HepG2 (cell line): Measurements from ENCODE around the gene TBC1D24. TPM values are rescaled to one million over a fixed set of nuclear protein-coding genes. Genes with fewer than 3 reads are reported as not detected.
A peak's percentile ranks its signal among the peaks of the same experiment; 100 is the strongest.

ENCODE experiments used
- ATAC-seq: fragments of 200-7000 bp; cut with Tn5 transposase; 3 replicates; pipeline ENCODE4 v1.9.1; 2020; ENCODE audit warnings: mild to moderate bottlenecking, moderate library complexity
- BruUV-seq: library from RNA; stranded (reverse); fragments of 400-500 nt; replicated peaks from 2 replicates; lab custom pipeline; 2021; lab: Mats Ljungman, UMichigan
- CTCF ChIA-PET: fragments of 300-600 bp; formaldehyde crosslinking; extraction: SDS; loops from one replicate; lab custom pipeline; 2021; ENCODE audit warnings: low total read pairs, inconsistent platforms, low intra/inter-chr PET ratio; lab: Yijun Ruan, JAX
- POLR2A ChIA-PET: fragments of 350-600 bp; sonication (Branson Sonifier 250); formaldehyde crosslinking; loops from one replicate; lab custom pipeline; 2020; ENCODE audit warnings: antibody characterized with exemption, inconsistent platforms; lab: Yijun Ruan, JAX
- DNase-seq: peaks from one replicate; pipeline ENCODE4 v3.0.0-alpha.2; 2015; ENCODE audit warnings: low spot score
- FAIRE-seq: peaks from 3 replicates; lab custom pipeline; 2011; peaks lifted over from hg19 to GRCh38; lab: Jason Lieb, UNC
- H2AFZ ChIP-seq: one replicate; pipeline ENCODE4 v1.6.1; 2011; ENCODE audit warnings: low read length, inconsistent platforms
- H3K27ac ChIP-seq: fragments of 300-600 bp; 3 replicates; pipeline ENCODE4 v1.8.0; 2011; ENCODE audit warnings: mixed run types, mild to moderate bottlenecking, mixed read lengths, low read length, inconsistent platforms; ENCODE audit not compliant: insufficient read depth; ENCODE audit errors: extremely low read length
- H3K27me3 ChIP-seq, 2 experiments: fragments of 200-600 bp in 1 of 2; 2 replicates in 1 of 2; 3 replicates in 1 of 2; pipeline versions ENCODE4 v1.6.0 to v1.8.0; 2011; ENCODE audit warnings: low read length in 2 of 2, mild to moderate bottlenecking in 2 of 2, moderate library complexity in 2 of 2, inconsistent platforms in 1 of 2; ENCODE audit not compliant: insufficient read depth in 2 of 2, control insufficient read depth in 1 of 2
- H3K36me3 ChIP-seq, 2 experiments: fragments of 200-600 bp in 1 of 2; replicated peaks in 1 of 2; 2 replicates in 1 of 2; 3 replicates in 1 of 2; pipeline versions ENCODE4 v1.5.1 to v1.8.0; 2011; ENCODE audit warnings: low read length in 2 of 2, inconsistent platforms in 1 of 2; ENCODE audit not compliant: insufficient read depth in 2 of 2, control insufficient read depth in 1 of 2
- H3K4me1 ChIP-seq: 2 replicates; pipeline ENCODE4 v1.5.1; 2012; ENCODE audit warnings: low read length, inconsistent platforms; ENCODE audit not compliant: insufficient read depth
- H3K4me2 ChIP-seq: 2 replicates; pipeline ENCODE4 v1.6.0; 2011; ENCODE audit warnings: low read depth, low read length, inconsistent platforms
- H3K4me3 ChIP-seq, 3 experiments: fragments of 200-600 bp in 1 of 3; sonication (generic), shearing (Covaris generic) in 1 of 3; replicated peaks in 1 of 3; 2 replicates each; pipeline ENCODE4 v1.5.1; 2011 to 2016; ENCODE audit warnings: low read length in 3 of 3, inconsistent platforms in 2 of 3, low read depth in 2 of 3, mild to moderate bottlenecking in 2 of 3, control low read depth in 1 of 3, mixed read lengths in 1 of 3; ENCODE audit not compliant: insufficient read depth in 1 of 3
- H3K79me2 ChIP-seq: one replicate; pipeline ENCODE4 v1.6.1; 2011; ENCODE audit warnings: low read length, inconsistent platforms; ENCODE audit not compliant: insufficient read depth
- H3K9ac ChIP-seq: 2 replicates; pipeline ENCODE4 v1.6.0; 2011; ENCODE audit warnings: mild to moderate bottlenecking, low read depth, low read length, inconsistent platforms; ENCODE audit not compliant: insufficient read depth
- H3K9me3 ChIP-seq: 2 replicates; pipeline ENCODE4 v1.5.1; 2012; ENCODE audit warnings: mild to moderate bottlenecking, low read length
- H4K20me1 ChIP-seq: 2 replicates; pipeline ENCODE4 v1.6.0; 2011; ENCODE audit warnings: inconsistent platforms, mild to moderate bottlenecking, low read length, moderate library complexity; ENCODE audit not compliant: insufficient read depth
- CBX5 ChIP-seq: sonication (generic); formaldehyde crosslinking; IDR thresholded peaks from 2 replicates; pipeline ENCODE4 v1.4.0; 2020; ENCODE audit warnings: missing genetic modification reagents, borderline replicate concordance
- FOXK2 ChIP-seq: fragments of 450-650 bp; IDR thresholded peaks from 2 replicates; pipeline ENCODE4 v1.6.1; 2016
- HES4 ChIP-seq: sonication (generic); formaldehyde crosslinking; IDR thresholded peaks from 2 replicates; pipeline ENCODE4 v1.9.0; 2021; ENCODE audit warnings: mild to moderate bottlenecking, missing genetic modification reagents, borderline replicate concordance
- IRF2 ChIP-seq: IDR thresholded peaks from 2 replicates; pipeline ENCODE4 v1.6.1; 2018; ENCODE audit warnings: missing genetic modification reagents, missing compliant biosample characterization
- KMT2B ChIP-seq: IDR thresholded peaks from 2 replicates; pipeline ENCODE4 v1.6.1; 2016; ENCODE audit warnings: missing genetic modification reagents, missing compliant biosample characterization
- MAFK ChIP-seq, 2 experiments: IDR thresholded peaks in 1 of 2; conservative IDR thresholded peaks in 1 of 2; 2 replicates each; pipeline ENCODE4 v1.6.1; 2011; ENCODE audit warnings: improper control_type of control experiment in 2 of 2, low read length in 2 of 2
- MATR3 ChIP-seq: sonication (generic); formaldehyde crosslinking; IDR thresholded peaks from 2 replicates; pipeline ENCODE4 v1.4.0; 2020; ENCODE audit warnings: missing genetic modification reagents
- MEIS2 ChIP-seq: sonication (generic); formaldehyde crosslinking; IDR thresholded peaks from 2 replicates; pipeline ENCODE4 v1.9.0; 2021; ENCODE audit warnings: mild to moderate bottlenecking, missing genetic modification reagents
- PCBP2 ChIP-seq: fragments of 200-400 bp; formaldehyde crosslinking; optimal IDR thresholded peaks from 2 replicates; pipeline ENCODE3; 2018; ENCODE audit warnings: low read length, low read depth; ENCODE audit not compliant: poor library complexity, severe bottlenecking
- PRMT3 ChIP-seq: sonication (generic); formaldehyde crosslinking; IDR thresholded peaks from 2 replicates; pipeline ENCODE4 v1.8.1; 2022; ENCODE audit warnings: low read depth, mild to moderate bottlenecking, moderate library complexity, missing genetic modification reagents, borderline replicate concordance
- SMARCE1 ChIP-seq: fragments of 450-650 bp; IDR thresholded peaks from 2 replicates; pipeline ENCODE4 v1.6.1; 2017; ENCODE audit warnings: borderline replicate concordance
- SOX13 ChIP-seq, 3 experiments: fragments of 450-650 bp in 1 of 3; sonication (generic) in 1 of 3; formaldehyde crosslinking in 1 of 3; IDR thresholded peaks in 2 of 3; conservative IDR thresholded peaks in 1 of 3; 2 replicates each; pipeline versions ENCODE4 v1.5.0 to v1.6.1; 2016 to 2020; ENCODE audit warnings: antibody characterized with exemption in 1 of 3, mild to moderate bottlenecking in 1 of 3, missing compliant biosample characterization in 1 of 3, missing genetic modification reagents in 1 of 3, moderate library complexity in 1 of 3
- ZNF567 ChIP-seq: sonication (generic); formaldehyde crosslinking; IDR thresholded peaks from 2 replicates; pipeline ENCODE4 v1.8.1; 2023; ENCODE audit warnings: mild to moderate bottlenecking, missing genetic modification reagents, borderline replicate concordance
- WGBS: methylation state at CpG from one replicate; pipeline ENCODE4 v1.1.6; 2017; ENCODE audit warnings: low lambda C conversion rate; 5-methylcytosine and 5-hydroxymethylcytosine counted together
- in situ Hi-C: cut with HindIII; loops from 2 replicates; pipeline ENCODE4 v1.10.0; 2017; ENCODE audit warnings: low pct_unique_long_range_greater_than_20kb; ENCODE audit not compliant: extremely low pct_ligation_motif_present
- intact Hi-C: fragments of 100-400 bp; cut with micrococcal nuclease; formaldehyde crosslinking; loops from one replicate; pipeline ENCODE4 v1.10.0; 2022; ENCODE audit not compliant: unreplicated experiment
- polyA plus RNA-seq, 8 experiments: library from polyadenylated mRNA; depleted of rRNA in 3 of 8; stranded (reverse) in 7 of 8; unstranded in 1 of 8; fragments of >200 nt; fragmentation: Illumina TruSeq in 4 of 8; extraction: Trizol in 4 of 8; gene quantifications; 2 replicates each; pipeline versions ENCODE4 v1.2.1 to v1.2.3, GENCODE V29; 2011 to 2016; ENCODE audit warnings: low read depth in 4 of 8, missing spikeins in 1 of 8, mixed read lengths in 1 of 8; ENCODE audit not compliant: insufficient read depth in 1 of 8
- total RNA-seq, 5 experiments: library from RNA; depleted of rRNA; stranded (reverse); fragments of >200 nt; fragmentation: Illumina TruSeq; extraction: Trizol; gene quantifications; 2 replicates each; pipeline ENCODE4 v1.2.3, GENCODE V29; 2016; ENCODE audit warnings: low read depth in 1 of 5
- TF ChIP-seq, protein P1 (sequence below): sonication (generic); formaldehyde crosslinking; IDR thresholded peaks from 2 replicates; pipeline ENCODE4 v1.5.0; 2020; ENCODE audit warnings: missing genetic modification reagents, mild to moderate bottlenecking, borderline replicate concordance
- TF ChIP-seq, protein P2 (sequence below): sonication (generic); formaldehyde crosslinking; IDR thresholded peaks from 2 replicates; pipeline ENCODE4 v1.8.1; 2023; ENCODE audit warnings: missing genetic modification reagents, mild to moderate bottlenecking, borderline replicate concordance
- TF ChIP-seq, protein P3 (sequence below): sonication (generic); formaldehyde crosslinking; IDR thresholded peaks from 2 replicates; pipeline ENCODE4 v1.4.0; 2020; ENCODE audit warnings: mild to moderate bottlenecking, missing genetic modification reagents

TBC1D24 gene
- total and polyA plus RNA-seq, 2 of the 13 experiments (the other 11 are each of a cell fraction or from before 2014, with no cell fraction given): 7.7 to 13.7 TPM

DNA sequence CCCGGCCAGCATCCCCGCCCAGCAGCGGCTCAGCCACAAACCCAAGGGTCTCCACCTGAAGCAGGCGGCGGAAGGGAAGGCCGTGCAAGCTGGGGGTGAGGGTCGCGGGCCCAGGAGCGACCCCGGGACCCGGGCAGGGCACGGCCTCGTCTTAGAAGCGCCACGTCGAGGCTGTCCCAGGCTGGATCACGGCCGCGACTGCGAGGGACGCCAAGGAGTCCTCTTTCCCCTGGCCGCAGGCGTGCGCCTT lies 46.2 kb upstream of the TBC1D24 start:
- peaks cover 10 to 28% of the 10 kb centered on the region in 2 experiments for H3K27me3 ChIP-seq
- ATAC-seq: no peak
- peaks cover 28% of the 10 kb centered on the region for H3K4me1 ChIP-seq
- H3K36me3 ChIP-seq: peaks cover 7 to 18% of the 10 kb centered on the region in 2 experiments
- no peak overlapping the region for H2AFZ ChIP-seq
- H3K9me3 ChIP-seq: no peaks in the 10 kb centered on the region
- no TSS peak for BruUV-seq
- intact Hi-C loops (loop anchor here (5.0 kb wide), 1 partner anchor 86 kb away; the partner anchor contains the start of gene ABCA3), in situ Hi-C loops (loop anchor here (5.0 kb wide), 1 partner anchor 74 kb away; no protein-coding TSS in a partner anchor)
- H3K4me2 ChIP-seq: peak overlapping the region; percentile 84
- POLR2A ChIA-PET: no interaction called here
- H3K79me2 ChIP-seq: peaks cover 15% of the 10 kb centered on the region
- H3K4me3 ChIP-seq: peak overlapping the region; percentile 21 to 73 (median 60); a peak in 5 of 6 replicates
- CTCF ChIA-PET: interaction anchor here (3.1 kb wide), 1 partner anchor 88 kb away, joined by 11 read pairs; the partner anchor contains the start of gene ABCA3
- peak overlapping the region; percentile 70 for H3K9ac ChIP-seq
- peak overlapping the region; percentile 34 for H3K27ac ChIP-seq
- no peak for FAIRE-seq
- DNase-seq: no peak
- no peaks in the 10 kb centered on the region for H4K20me1 ChIP-seq
- 55% methylated on average over 4 of the region's 24 CpGs for WGBS
- TF ChIP-seq IRF2 (no peak), SOX13 (IDR thresholded peaks at IDR 0.05) (no peak), SOX13 (CRISPR knock-in tag; conservative IDR thresholded peaks at IDR 0.05 in 1 of 2, IDR thresholded peaks at IDR 0.05 in 1 of 2) (no peak), CBX5 (no peak), MATR3 (CRISPR knock-in tag) (no peak), PCBP2 (no peak), MEIS2 (CRISPR knock-in tag) (0 out of 2 replicates have a peak, but pooled peaks have one; percentile 17), PRMT3 (no peak), MAFK (conservative IDR thresholded peaks at IDR 0.05 in 1 of 2, IDR thresholded peaks at IDR 0.05 in 1 of 2; ENCODE audit: low read length in 2 of 2) (no peak), SMARCE1 (no peak), FOXK2 (no peak), HES4 (CRISPR knock-in tag) (no peak), ZNF567 (CRISPR knock-in tag) (no peak), KMT2B (CRISPR knock-in tag) (no peak)
- TF ChIP-seq, protein P1, sequence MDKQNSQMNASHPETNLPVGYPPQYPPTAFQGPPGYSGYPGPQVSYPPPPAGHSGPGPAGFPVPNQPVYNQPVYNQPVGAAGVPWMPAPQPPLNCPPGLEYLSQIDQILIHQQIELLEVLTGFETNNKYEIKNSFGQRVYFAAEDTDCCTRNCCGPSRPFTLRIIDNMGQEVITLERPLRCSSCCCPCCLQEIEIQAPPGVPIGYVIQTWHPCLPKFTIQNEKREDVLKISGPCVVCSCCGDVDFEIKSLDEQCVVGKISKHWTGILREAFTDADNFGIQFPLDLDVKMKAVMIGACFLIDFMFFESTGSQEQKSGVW: no peak
- TF ChIP-seq, protein P2, sequence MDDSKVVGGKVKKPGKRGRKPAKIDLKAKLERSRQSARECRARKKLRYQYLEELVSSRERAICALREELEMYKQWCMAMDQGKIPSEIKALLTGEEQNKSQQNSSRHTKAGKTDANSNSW (CRISPR knock-in tag): no peak
- TF ChIP-seq, protein P3, sequence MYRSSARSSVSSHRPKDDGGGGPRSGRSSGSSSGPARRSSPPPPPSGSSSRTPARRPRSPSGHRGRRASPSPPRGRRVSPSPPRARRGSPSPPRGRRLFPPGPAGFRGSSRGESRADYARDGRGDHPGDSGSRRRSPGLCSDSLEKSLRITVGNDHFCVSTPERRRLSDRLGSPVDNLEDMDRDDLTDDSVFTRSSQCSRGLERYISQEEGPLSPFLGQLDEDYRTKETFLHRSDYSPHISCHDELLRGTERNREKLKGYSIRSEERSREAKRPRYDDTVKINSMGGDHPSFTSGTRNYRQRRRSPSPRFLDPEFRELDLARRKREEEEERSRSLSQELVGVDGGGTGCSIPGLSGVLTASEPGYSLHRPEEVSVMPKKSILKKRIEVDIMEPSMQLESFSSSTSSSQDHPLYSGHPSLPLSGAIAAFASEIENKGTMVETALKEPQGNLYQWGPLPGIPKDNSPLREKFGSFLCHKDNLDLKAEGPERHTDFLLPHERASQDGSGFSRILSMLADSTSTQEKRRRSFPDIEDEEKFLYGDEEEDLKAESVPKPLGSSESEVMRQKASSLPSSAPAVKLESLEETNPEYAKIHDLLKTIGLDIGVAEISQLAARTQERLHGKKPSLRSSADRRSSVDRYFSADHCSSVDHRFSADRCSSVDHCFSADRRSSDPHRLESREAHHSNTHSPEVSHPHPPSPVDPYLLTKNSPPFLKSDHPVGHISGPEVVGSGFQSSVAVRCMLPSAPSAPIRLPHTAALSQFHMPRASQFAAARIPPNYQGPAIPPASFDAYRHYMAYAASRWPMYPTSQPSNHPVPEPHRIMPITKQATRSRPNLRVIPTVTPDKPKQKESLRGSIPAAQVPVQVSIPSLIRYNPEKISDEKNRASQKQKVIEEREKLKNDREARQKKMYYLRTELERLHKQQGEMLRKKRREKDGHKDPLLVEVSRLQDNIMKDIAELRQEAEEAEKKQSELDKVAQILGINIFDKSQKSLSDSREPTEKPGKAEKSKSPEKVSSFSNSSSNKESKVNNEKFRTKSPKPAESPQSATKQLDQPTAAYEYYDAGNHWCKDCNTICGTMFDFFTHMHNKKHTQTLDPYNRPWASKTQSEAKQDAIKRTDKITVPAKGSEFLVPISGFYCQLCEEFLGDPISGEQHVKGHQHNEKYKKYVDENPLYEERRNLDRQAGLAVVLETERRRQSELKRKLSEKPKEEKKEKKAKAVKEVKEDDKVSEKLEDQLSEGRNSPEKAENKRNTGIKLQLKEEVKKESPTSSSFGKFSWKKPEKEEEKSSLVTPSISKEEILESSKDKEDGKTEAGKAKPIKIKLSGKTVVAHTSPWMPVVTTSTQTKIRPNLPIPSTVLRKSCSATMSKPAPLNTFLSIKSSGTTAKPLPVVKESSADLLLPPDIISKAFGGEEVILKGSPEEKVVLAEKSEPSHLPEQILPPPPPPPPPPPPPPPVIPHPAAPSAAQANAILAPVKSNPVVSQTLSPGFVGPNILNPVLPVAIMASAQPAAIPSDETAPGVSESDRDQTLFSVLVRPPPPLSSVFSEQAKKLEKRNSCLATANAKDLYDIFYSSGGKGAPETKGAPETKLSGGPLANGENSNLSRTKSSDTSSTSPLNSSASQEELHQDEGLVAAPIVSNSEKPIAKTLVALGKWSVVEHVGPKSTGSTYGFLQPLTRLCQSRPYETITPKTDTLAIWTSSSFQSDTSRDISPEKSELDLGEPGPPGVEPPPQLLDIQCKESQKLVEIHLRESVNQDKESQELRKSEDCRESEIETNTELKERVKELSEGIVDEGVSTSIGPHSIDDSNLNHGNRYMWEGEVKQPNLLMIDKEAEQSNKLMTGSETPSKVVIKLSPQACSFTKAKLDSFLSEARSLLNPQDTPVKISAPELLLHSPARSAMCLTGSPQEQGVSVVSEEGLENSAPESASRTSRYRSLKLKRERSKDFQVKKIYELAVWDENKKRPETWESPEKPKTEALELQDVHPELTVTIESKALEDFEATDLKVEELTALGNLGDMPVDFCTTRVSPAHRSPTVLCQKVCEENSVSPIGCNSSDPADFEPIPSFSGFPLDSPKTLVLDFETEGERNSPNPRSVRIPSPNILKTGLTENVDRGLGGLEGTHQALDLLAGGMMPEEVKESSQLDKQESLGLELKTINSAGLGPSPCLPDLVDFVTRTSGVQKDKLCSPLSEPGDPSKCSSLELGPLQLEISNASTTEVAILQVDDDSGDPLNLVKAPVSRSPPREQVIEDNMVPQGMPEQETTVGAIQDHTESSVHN (CRISPR knock-in tag): no peak
